ENCODE data around the gene ADAMTSL1.

ADAMTSL1 gene

GRCh38 chr9:18611971-18612370 lies 138.0 kb downstream of the ADAMTSL1 start:
- no peak for TF ChIP-seq CTCF (IDR thresholded peaks at IDR 0.05; ENCODE audit: control insufficient read depth, extremely low read depth, insufficient read depth)
- H3K4me3 ChIP-seq (ENCODE audit: low read depth, low read length), result no peak overlapping the region
- no peak for DNase-seq (ENCODE audit: low read depth)

- no peak for TF ChIP-seq CTCF (IDR thresholded peaks at IDR 0.05; ENCODE audit: control insufficient read depth, extremely low read depth, insufficient read depth)
- DNase-seq (ENCODE audit: low read depth), result no peak
- no peak overlapping the region for H3K4me3 ChIP-seq (ENCODE audit: low read depth, low read length)
Measured at GRCh38 chr9:18614116-18614515, 140.2 kb downstream of the ADAMTSL1 start.

- no peak overlapping the region for H3K4me3 ChIP-seq (ENCODE audit: low read depth, low read length)
- TF ChIP-seq CTCF (IDR thresholded peaks at IDR 0.05; ENCODE audit: control insufficient read depth, extremely low read depth, insufficient read depth), result no peak
- no peak for DNase-seq (ENCODE audit: low read depth)
Measured at GRCh38 chr9:18614651-18615050, 140.7 kb downstream of the ADAMTSL1 start.

- DNase-seq (ENCODE audit: low read depth), result no peak
Measured at GRCh38 chr9:18616976-18617375, 143.0 kb downstream of the ADAMTSL1 start.

GRCh38 chr9:18617759-18618158 lies 143.8 kb downstream of the ADAMTSL1 start:
- H3K4me3 ChIP-seq (ENCODE audit: low read depth, low read length), result no peak overlapping the region
- no peak for TF ChIP-seq CTCF (IDR thresholded peaks at IDR 0.05; ENCODE audit: control insufficient read depth, extremely low read depth, insufficient read depth)
- DNase-seq (ENCODE audit: low read depth), result no peak

More at GRCh38 chr9:18616976-18617375, 143.0 kb downstream of the ADAMTSL1 start:
- H3K4me3 ChIP-seq (ENCODE audit: low read depth, low read length), result no peak overlapping the region
- no peak for TF ChIP-seq CTCF (IDR thresholded peaks at IDR 0.05; ENCODE audit: control insufficient read depth, extremely low read depth, insufficient read depth)

- no peak for TF ChIP-seq CTCF (IDR thresholded peaks at IDR 0.05; ENCODE audit: control insufficient read depth, extremely low read depth, insufficient read depth)
- no peak for DNase-seq (ENCODE audit: low read depth)
- H3K4me3 ChIP-seq (ENCODE audit: low read depth, low read length), result no peak overlapping the region
Measured at GRCh38 chr9:18618862-18619261, 144.9 kb downstream of the ADAMTSL1 start.

GRCh38 chr9:18622186-18622836 lies 148.4 kb downstream of the ADAMTSL1 start:
- no peak for TF ChIP-seq CTCF (IDR thresholded peaks at IDR 0.05; ENCODE audit: control insufficient read depth, extremely low read depth, insufficient read depth)
- no peak for DNase-seq (ENCODE audit: low read depth)
- H3K4me3 ChIP-seq (ENCODE audit: low read depth, low read length), result no peak overlapping the region
